HEK293 (cell line): ENCODE measurements around the gene SERF2.

ENCODE experiments used
- CTCF ChIA-PET: fragments of 350-600 bp; formaldehyde crosslinking; extraction: SDS; loops from one replicate; lab custom pipeline; 2021; ENCODE audit warnings: antibody characterized with exemption; lab: Yijun Ruan, JAX
- POLR2A ChIA-PET: fragments of 300-600 bp; formaldehyde crosslinking; extraction: SDS; loops from one replicate; lab custom pipeline; 2020; ENCODE audit warnings: antibody characterized with exemption, inconsistent platforms; lab: Yijun Ruan, JAX
- H3K27ac ChIP-seq: fragments of 200-500 bp; sonication (Bioruptor generic); 2 replicates; pipeline ENCODE4 v1.5.1; 2014; ENCODE audit warnings: low read depth, low read length, control low read depth, inconsistent platforms; ENCODE audit errors: extremely low read depth
- H3K36me3 ChIP-seq, 2 experiments: fragments of 200-500 bp in 1 of 2; sonication (Bioruptor generic) in 1 of 2; 1 replicate in 1 of 2; 2 replicates in 1 of 2; pipeline ENCODE4 v1.5.1; 2014 to 2017; ENCODE audit warnings: inconsistent platforms in 2 of 2, low read length in 2 of 2; ENCODE audit not compliant: control insufficient read depth in 2 of 2, insufficient read depth in 1 of 2
- H3K4me1 ChIP-seq: fragments of 200-500 bp; sonication (Bioruptor generic); 2 replicates; pipeline ENCODE4 v1.5.1; 2014; ENCODE audit warnings: mild to moderate bottlenecking, low read length, inconsistent platforms; ENCODE audit not compliant: control insufficient read depth, insufficient read depth
- H3K4me3 ChIP-seq: 2 replicates; pipeline ENCODE4 v1.5.1; 2011; ENCODE audit warnings: low read depth, mild to moderate bottlenecking, control low read depth, low read length, moderate library complexity
- H3K9me3 ChIP-seq: fragments of 200-500 bp; sonication (Bioruptor generic); 2 replicates; pipeline ENCODE4 v1.5.1; 2014; ENCODE audit warnings: low read depth, low read length, inconsistent platforms; ENCODE audit not compliant: control insufficient read depth, insufficient read depth
- FEZF1 ChIP-seq: fragments of 450-650 bp; formaldehyde crosslinking; IDR thresholded peaks from 2 replicates; pipeline ENCODE4 v1.5.1; 2016; ENCODE audit warnings: missing biosample characterization, missing genetic modification characterization
- HOXC10 ChIP-seq: sonication (generic); formaldehyde crosslinking; IDR thresholded peaks from 2 replicates; pipeline ENCODE4 v1.8.1; 2023; ENCODE audit warnings: mild to moderate bottlenecking, missing genetic modification reagents
- KLF7 ChIP-seq: fragments of 450-650 bp; formaldehyde crosslinking; IDR thresholded peaks from 2 replicates; pipeline ENCODE4 v1.5.1; 2016; ENCODE audit warnings: missing biosample characterization, missing genetic modification characterization, borderline replicate concordance
- PRDM1 ChIP-seq: fragments of 450-650 bp; formaldehyde crosslinking; IDR thresholded peaks from 2 replicates; pipeline ENCODE4; 2016; ENCODE audit warnings: missing biosample characterization, missing genetic modification characterization
- SP2 ChIP-seq: fragments of 450-650 bp; formaldehyde crosslinking; IDR thresholded peaks from 2 replicates; pipeline ENCODE4 v1.5.1; 2016; ENCODE audit warnings: missing biosample characterization, missing genetic modification characterization
- SP7 ChIP-seq: fragments of 450-650 bp; formaldehyde crosslinking; IDR thresholded peaks from 2 replicates; pipeline ENCODE4 v1.5.1; 2016; ENCODE audit warnings: missing biosample characterization, missing genetic modification characterization
- ZIC2 ChIP-seq: fragments of 450-650 bp; formaldehyde crosslinking; IDR thresholded peaks from 2 replicates; pipeline ENCODE4 v1.5.1; 2016; ENCODE audit warnings: missing biosample characterization, missing genetic modification characterization
- ZNF114 ChIP-seq: fragments of 450-650 bp; formaldehyde crosslinking; IDR thresholded peaks from 2 replicates; pipeline ENCODE4 v1.5.0; 2017; ENCODE audit warnings: missing biosample characterization, missing genetic modification characterization
- ZNF169 ChIP-seq: fragments of 450-650 bp; formaldehyde crosslinking; IDR thresholded peaks from 2 replicates; pipeline ENCODE4 v1.5.1; 2016; ENCODE audit warnings: missing biosample characterization, missing genetic modification characterization
- ZNF239 ChIP-seq: fragments of 450-650 bp; formaldehyde crosslinking; IDR thresholded peaks from 2 replicates; pipeline ENCODE4 v1.5.1; 2016; ENCODE audit warnings: missing biosample characterization, missing genetic modification characterization
- ZNF280C ChIP-seq: fragments of 450-650 bp; formaldehyde crosslinking; IDR thresholded peaks from 2 replicates; pipeline ENCODE4 v1.5.1; 2016; ENCODE audit warnings: missing biosample characterization, missing genetic modification characterization
- ZNF529 ChIP-seq: fragments of 450-650 bp; formaldehyde crosslinking; IDR thresholded peaks from 2 replicates; pipeline ENCODE4 v1.5.1; 2017; ENCODE audit warnings: missing genetic modification characterization, missing biosample characterization; ENCODE audit not compliant: insufficient replicate concordance
- ZNF548 ChIP-seq: fragments of 450-650 bp; formaldehyde crosslinking; IDR thresholded peaks from 2 replicates; pipeline ENCODE4 v1.5.1; 2016; ENCODE audit warnings: missing biosample characterization, missing genetic modification characterization
- ZNF561 ChIP-seq: fragments of 450-650 bp; IDR thresholded peaks from 2 replicates; pipeline ENCODE4 v1.5.1; 2018; ENCODE audit warnings: missing biosample characterization, missing genetic modification characterization, borderline replicate concordance
- ZNF585B ChIP-seq: fragments of 450-650 bp; formaldehyde crosslinking; IDR thresholded peaks from 2 replicates; pipeline ENCODE4 v1.5.1; 2016; ENCODE audit warnings: missing biosample characterization, missing genetic modification characterization
- ZNF600 ChIP-seq: fragments of 450-650 bp; formaldehyde crosslinking; IDR thresholded peaks from 2 replicates; pipeline ENCODE4 v1.5.1; 2016; ENCODE audit warnings: missing biosample characterization, missing genetic modification characterization
- ZNF704 ChIP-seq: fragments of 450-650 bp; formaldehyde crosslinking; IDR thresholded peaks from 2 replicates; pipeline ENCODE4 v1.5.1; 2016; ENCODE audit warnings: missing biosample characterization, missing genetic modification characterization
- ZNF707 ChIP-seq: fragments of 450-650 bp; formaldehyde crosslinking; IDR thresholded peaks from 2 replicates; pipeline ENCODE4 v1.5.1; 2016; ENCODE audit warnings: missing biosample characterization, missing genetic modification characterization
- ZNF791 ChIP-seq: fragments of 450-650 bp; formaldehyde crosslinking; IDR thresholded peaks from 2 replicates; pipeline ENCODE4 v1.5.1; 2016; ENCODE audit warnings: missing biosample characterization, missing genetic modification characterization
- TF ChIP-seq, protein P1 (sequence below): fragments of 450-650 bp; formaldehyde crosslinking; conservative IDR thresholded peaks from 2 replicates; pipeline ENCODE4 v1.5.1; 2016; ENCODE audit warnings: low read depth, missing biosample characterization, missing genetic modification characterization
- TF ChIP-seq, protein P2 (sequence below): fragments of 450-650 bp; formaldehyde crosslinking; IDR thresholded peaks from 2 replicates; pipeline ENCODE4 v1.5.1; 2016; ENCODE audit warnings: missing biosample characterization, missing genetic modification characterization
- TF ChIP-seq, protein P3 (sequence below): fragments of 450-650 bp; formaldehyde crosslinking; IDR thresholded peaks from 2 replicates; pipeline ENCODE4 v1.5.1; 2017; ENCODE audit warnings: missing biosample characterization, missing genetic modification characterization

SERF2 gene

DNA sequence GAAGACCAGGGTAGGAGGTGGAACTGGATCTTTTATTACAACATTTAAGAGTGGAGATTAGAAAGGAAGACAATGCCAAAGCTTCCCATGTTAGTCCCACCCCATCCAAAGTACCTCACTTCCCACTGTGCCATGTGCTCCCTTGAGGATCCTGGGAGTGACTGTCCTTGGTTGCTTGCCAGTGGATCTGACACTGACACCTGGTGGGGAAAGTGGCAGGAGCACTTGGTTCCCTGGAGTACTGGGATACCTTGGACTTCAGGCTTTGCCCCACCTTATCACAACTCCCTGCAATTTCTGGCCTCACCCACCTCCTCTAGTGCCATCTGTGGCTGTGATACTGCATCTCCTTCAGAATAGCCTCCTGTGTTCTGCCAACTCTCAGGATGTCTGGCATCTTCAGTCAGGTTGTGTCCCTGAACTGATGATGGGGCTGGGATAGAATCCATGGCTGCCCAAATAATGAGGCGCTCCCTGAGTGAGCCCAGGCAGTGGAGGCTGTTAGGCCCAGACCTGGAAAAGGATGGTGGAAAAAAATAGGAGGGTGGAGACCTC is 16.6 kb upstream of the SERF2 start (continued):
- no peak for TF ChIP-seq FEZF1 (tag by site-specific recombination)
- peak; percentile 54 for TF ChIP-seq ZNF600
- TF ChIP-seq KLF7 (tag by site-specific recombination) = 0 out of 2 replicates have a peak, but pooled peaks have one; percentile 13
- TF ChIP-seq SP2 (tag by site-specific recombination) = peak; percentile 33
- TF ChIP-seq PRDM1 (tag by site-specific recombination) = no peak
- no peak for TF ChIP-seq ZNF280C (tag by site-specific recombination)
- TF ChIP-seq ZNF114 (tag by site-specific recombination) = no peak
- TF ChIP-seq ZNF239 (tag by site-specific recombination) = no peak
- no peak for TF ChIP-seq ZNF791
- TF ChIP-seq ZNF169 (tag by site-specific recombination) = no peak
- no peak for TF ChIP-seq ZNF561
- TF ChIP-seq SP7 = no peak; the same call in 1 of the 2 replicates
- TF ChIP-seq ZNF548 (tag by site-specific recombination) = no peak
- no peak for TF ChIP-seq ZNF585B (tag by site-specific recombination)
- TF ChIP-seq, protein P1, sequence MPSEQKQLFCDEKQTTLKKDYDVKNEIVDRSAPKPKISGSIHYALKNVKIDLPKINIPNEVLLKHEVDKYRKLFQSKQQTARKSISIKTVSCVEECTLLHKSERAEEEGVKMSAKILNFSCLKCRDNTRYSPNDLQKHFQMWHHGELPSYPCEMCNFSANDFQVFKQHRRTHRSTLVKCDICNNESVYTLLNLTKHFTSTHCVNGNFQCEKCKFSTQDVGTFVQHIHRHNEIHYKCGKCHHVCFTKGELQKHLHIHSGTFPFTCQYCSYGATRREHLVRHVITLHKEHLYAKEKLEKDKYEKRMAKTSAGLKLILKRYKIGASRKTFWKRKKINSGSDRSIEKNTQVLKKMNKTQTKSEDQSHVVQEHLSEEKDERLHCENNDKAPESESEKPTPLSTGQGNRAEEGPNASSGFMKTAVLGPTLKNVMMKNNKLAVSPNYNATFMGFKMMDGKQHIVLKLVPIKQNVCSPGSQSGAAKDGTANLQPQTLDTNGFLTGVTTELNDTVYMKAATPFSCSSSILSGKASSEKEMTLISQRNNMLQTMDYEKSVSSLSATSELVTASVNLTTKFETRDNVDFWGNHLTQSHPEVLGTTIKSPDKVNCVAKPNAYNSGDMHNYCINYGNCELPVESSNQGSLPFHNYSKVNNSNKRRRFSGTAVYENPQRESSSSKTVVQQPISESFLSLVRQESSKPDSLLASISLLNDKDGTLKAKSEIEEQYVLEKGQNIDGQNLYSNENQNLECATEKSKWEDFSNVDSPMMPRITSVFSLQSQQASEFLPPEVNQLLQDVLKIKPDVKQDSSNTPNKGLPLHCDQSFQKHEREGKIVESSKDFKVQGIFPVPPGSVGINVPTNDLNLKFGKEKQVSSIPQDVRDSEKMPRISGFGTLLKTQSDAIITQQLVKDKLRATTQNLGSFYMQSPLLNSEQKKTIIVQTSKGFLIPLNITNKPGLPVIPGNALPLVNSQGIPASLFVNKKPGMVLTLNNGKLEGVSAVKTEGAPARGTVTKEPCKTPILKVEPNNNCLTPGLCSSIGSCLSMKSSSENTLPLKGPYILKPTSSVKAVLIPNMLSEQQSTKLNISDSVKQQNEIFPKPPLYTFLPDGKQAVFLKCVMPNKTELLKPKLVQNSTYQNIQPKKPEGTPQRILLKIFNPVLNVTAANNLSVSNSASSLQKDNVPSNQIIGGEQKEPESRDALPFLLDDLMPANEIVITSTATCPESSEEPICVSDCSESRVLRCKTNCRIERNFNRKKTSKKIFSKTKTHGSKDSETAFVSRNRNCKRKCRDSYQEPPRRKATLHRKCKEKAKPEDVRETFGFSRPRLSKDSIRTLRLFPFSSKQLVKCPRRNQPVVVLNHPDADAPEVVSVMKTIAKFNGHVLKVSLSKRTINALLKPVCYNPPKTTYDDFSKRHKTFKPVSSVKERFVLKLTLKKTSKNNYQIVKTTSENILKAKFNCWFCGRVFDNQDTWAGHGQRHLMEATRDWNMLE (tag by site-specific recombination) = no peak
- no peak for TF ChIP-seq HOXC10 (CRISPR knock-in tag)

GRCh38 chr15:43776101-43776717 is 15.9 kb upstream of the SERF2 start:
- peak overlapping the region; percentile 47; the same call in 1 of the 2 replicates for H3K27ac ChIP-seq
- H3K36me3 ChIP-seq = peaks cover 22 to 31% of the 10 kb centered on the region in 2 experiments
- H3K4me3 ChIP-seq = peak overlapping the region; percentile 45
- ChIA-PET POLR2A (interaction anchor here (1.0 to 2.0 kb wide), 4 partner anchors 11 to 419 kb away, joined by 3 to 8 read pairs (median 4); partner anchors contain the start of genes FRMD5, HYPK, MFAP1 and SERINC4), CTCF (interaction anchor here (0.7 to 1.9 kb wide), 6 partner anchors 17 to 406 kb away, joined by 3 to 6 read pairs (median 4); partner anchors contain the start of genes TUBGCP4 and ZSCAN29)
- H3K4me1 ChIP-seq = peaks cover 5% of the 10 kb centered on the region; the same call in 1 of the 2 replicates
- H3K9me3 ChIP-seq = no peaks in the 10 kb centered on the region
- TF ChIP-seq, protein P2, sequence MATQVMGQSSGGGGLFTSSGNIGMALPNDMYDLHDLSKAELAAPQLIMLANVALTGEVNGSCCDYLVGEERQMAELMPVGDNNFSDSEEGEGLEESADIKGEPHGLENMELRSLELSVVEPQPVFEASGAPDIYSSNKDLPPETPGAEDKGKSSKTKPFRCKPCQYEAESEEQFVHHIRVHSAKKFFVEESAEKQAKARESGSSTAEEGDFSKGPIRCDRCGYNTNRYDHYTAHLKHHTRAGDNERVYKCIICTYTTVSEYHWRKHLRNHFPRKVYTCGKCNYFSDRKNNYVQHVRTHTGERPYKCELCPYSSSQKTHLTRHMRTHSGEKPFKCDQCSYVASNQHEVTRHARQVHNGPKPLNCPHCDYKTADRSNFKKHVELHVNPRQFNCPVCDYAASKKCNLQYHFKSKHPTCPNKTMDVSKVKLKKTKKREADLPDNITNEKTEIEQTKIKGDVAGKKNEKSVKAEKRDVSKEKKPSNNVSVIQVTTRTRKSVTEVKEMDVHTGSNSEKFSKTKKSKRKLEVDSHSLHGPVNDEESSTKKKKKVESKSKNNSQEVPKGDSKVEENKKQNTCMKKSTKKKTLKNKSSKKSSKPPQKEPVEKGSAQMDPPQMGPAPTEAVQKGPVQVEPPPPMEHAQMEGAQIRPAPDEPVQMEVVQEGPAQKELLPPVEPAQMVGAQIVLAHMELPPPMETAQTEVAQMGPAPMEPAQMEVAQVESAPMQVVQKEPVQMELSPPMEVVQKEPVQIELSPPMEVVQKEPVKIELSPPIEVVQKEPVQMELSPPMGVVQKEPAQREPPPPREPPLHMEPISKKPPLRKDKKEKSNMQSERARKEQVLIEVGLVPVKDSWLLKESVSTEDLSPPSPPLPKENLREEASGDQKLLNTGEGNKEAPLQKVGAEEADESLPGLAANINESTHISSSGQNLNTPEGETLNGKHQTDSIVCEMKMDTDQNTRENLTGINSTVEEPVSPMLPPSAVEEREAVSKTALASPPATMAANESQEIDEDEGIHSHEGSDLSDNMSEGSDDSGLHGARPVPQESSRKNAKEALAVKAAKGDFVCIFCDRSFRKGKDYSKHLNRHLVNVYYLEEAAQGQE (tag by site-specific recombination) = no peak
- no peak for TF ChIP-seq ZNF704 (tag by site-specific recombination)
- TF ChIP-seq ZIC2 (tag by site-specific recombination) = peak; percentile 68
- TF ChIP-seq ZNF707 (tag by site-specific recombination) = no peak
- TF ChIP-seq, protein P3, sequence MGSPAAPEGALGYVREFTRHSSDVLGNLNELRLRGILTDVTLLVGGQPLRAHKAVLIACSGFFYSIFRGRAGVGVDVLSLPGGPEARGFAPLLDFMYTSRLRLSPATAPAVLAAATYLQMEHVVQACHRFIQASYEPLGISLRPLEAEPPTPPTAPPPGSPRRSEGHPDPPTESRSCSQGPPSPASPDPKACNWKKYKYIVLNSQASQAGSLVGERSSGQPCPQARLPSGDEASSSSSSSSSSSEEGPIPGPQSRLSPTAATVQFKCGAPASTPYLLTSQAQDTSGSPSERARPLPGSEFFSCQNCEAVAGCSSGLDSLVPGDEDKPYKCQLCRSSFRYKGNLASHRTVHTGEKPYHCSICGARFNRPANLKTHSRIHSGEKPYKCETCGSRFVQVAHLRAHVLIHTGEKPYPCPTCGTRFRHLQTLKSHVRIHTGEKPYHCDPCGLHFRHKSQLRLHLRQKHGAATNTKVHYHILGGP = no peak
- TF ChIP-seq ZNF529 (tag by site-specific recombination) = no peak
